Measurements from ENCODE around the gene WDR46.
A peak's percentile ranks its signal among the peaks of the same experiment; 100 is the strongest.

WDR46 gene

DNA sequence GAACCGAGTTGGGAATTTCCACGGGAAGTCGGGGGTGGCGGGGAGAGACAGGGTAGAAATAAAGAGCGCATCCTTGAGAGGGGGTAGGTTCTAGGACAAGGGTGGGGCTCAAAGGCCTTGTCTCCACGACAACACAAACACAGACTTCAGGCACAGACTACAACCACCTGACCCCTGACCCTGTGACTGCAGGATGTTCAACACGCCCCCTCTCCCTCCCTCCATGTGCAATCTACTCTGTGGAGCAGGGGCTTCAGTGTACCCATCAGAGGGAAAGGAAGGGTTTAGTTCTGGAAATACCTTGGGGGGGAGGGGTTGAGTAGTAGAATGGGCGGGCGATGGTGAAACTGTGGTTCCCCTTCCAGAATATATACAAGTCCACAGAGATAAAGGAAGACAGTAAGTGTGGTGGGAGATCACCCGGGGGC lies 25.5 kb upstream of the WDR46 start:
- no peak for DNase-seq (ENCODE audit: low read depth in 2 of 2, low spot score in 1 of 2)

DNA sequence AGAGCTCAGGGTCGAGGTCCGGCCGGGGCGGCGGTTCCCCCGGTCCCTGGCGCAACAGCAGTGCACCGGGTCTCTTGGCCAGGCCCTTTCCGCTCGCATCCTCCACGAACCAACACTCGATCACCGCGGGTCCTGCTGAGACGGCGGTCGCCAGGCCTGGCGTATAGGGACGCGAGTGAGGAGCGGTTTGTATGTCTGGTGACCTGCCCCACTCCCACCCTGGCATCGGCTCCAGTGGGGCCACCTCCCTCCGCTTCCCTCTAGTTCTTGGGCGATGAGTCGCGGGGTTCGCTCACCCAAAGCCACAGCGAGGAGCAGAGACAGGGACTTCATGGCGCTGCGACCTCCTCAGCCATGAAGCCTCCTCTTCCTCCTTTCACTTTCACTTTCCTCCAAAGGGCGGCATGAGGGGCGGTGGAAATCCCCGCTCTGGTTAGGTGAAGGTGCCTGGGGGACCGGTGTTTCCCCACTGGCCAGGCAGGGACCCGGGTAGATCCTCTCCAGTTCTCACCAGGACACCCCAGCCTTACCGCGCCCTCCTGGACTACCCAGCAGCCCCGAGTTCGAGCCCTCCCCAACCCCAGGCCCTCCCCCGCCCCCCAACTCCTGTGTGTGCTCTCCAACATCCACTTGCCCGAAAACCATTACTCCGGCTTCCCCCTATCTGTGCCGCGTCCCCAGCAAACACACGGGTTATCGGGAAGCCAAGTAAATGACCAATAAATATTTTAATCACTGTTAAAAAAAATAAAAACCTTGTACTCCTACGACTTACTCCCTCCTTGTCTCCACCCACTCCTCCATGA lies 24.9 kb upstream of the WDR46 start, which contains the start of gene TAPBP:
Gene TAPBP, minus strand, starts transcription at position 370 of the 806 bp plus-strand sequence. Its CDS starts 37 bp downstream, at position 333.
- DNase-seq (ENCODE audit: low read depth in 2 of 2, low spot score in 1 of 2): peak in 1 of 2 donors; percentile 79

DNA sequence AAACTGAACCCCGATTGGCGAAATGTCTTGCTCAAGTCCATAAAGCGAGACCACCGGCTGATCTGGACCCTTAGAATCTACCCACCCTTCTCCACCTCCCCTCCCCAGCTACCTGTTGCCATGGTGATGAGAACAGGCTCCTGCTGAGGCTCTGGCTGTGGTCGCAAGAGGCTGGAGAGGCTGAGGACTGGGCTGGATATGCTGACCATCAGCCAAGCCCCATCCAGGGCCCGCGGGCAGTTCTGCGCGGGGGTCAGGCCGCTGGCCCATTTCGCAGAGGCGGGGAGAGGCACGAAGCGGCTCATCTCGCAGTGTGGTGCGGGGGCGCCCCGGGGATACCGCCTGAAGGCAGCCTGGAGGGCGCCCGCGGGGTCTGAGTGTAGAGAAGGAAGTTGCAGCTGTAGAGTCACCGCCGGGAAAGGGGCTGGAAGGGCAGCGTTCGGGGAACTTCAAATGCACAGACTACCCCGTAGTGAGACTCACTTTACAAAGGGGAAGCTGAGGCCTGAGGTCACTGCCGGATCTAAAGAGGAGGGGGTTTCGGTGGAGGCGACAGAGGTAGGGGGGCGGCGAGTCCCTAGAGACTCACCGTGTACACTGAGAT lies 24.2 kb upstream of the WDR46 start:
- DNase-seq (ENCODE audit: low read depth in 2 of 2, low spot score in 1 of 2): no peak

DNA sequence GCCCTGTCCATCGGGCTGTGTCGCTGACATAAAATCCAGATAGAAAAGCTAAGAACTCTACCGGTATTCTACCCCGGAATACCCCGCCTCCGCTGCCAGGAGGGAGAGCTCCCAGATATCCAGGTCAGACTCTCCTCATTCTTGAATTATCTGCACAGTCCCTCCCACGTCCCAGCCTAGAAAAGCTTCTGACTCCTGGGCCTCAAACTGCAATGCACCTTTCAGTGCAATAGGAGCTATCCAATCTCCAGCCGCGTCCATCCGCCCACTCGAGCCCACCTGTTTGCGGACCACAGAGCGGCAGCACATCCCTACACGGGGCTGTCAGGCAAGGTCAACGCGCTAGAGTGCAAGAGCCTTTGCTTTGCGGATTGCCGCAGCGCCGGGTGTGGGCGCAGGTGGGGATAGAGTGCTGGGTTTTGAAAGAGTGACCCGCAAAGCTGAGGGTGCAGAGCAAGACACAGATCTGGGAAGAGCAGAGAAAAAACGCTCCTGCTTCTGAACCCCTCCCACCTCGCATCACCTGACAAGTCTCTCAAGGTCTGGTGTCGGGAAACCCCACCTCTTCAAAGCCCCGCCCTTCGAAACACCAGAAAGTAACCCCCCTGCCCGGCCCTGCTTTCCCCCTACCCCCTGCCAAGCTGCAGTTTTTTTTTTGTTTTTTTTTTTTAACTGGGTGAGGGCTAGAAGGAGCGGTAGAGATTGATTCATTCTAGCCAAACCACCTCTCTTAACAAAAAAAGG lies 23.5 kb upstream of the WDR46 start:
- peak in 1 of 2 donors; percentile 65 for DNase-seq (ENCODE audit: low read depth in 2 of 2, low spot score in 1 of 2)

DNA sequence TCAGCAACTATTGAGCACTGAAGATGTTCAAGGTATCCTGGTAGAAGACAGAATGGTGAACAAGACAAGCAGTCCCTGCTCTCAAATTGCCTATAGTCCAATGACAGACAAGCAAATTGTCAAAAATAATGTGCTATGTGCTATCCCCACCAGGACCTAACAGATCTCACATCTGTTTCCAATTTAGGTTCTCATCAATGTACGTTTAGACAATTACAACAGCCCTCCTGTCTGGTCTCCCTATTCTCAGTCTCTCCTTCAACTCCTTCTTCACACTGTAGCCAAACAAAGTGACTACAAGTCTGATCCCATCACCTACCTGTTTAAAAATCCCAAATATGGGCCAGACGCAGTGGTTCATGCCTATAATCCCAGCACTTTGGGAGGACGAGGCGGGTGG lies 17.3 kb upstream of the WDR46 start:
- no peak for DNase-seq (ENCODE audit: low read depth in 2 of 2, low spot score in 1 of 2)

DNA sequence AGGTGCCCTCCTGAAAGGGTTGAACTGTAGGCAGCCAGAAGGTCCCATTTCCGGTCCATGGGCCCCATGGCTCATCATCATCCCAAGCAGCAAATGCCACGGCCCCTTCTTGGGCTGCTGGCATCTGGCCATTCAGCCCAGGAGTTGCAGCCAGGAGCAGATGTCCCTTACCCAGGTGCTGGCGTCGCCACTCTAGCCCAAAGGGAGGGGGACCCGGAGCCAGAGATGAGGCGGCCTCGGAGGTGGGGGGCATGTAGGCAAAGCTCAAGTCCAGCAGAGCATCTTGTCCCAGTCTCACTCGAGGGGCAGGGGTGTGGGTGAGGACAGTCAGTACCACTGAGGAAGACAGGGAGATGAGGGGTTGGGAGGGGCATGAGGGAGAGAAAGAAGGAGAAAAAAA lies 16.0 kb upstream of the WDR46 start:
- no peak for DNase-seq (ENCODE audit: low read depth in 2 of 2, low spot score in 1 of 2)

DNA sequence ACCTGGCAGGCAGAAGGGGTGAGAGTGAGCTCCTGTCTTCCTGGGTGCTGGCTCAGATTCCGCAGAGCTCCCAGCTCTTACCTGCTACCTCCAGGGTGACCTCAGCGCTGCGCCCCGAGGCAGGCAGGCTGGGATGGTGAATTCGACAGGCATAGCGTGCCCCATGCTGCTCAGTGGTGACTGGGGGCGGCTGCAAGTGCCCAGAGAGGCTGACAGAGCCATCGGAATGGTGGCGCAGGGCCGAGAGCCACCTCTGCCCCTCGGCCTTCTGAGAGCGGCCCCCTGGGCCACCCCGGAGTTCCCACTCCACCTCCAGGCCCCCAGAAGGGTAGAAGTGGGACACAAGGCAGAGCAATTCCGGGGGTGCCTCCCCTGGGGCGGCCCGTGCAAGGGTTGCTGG lies 15.2 kb upstream of the WDR46 start:
- DNase-seq (ENCODE audit: low read depth in 2 of 2, low spot score in 1 of 2): no peak

DNA sequence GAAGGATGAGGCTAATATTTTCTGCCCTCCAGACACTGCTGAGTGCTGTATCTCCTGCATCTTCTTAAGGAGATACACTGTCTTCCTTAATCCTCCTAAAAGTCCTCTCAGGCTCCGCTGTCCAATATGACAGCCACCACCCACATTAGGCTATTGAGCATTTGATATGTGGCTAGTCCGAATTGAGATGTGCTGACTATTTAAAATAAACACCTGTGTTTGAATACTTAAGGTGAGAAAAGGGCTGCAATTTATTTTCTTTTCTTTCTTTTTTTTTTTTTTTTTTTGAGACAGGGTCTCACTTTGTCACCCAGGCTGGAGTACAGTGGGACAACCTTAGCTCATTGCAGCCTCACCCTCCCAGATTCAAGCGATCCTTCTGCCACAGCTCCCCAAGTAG lies 12.8 kb upstream of the WDR46 start:
- DNase-seq (ENCODE audit: low read depth in 2 of 2, low spot score in 1 of 2): no peak

DNA sequence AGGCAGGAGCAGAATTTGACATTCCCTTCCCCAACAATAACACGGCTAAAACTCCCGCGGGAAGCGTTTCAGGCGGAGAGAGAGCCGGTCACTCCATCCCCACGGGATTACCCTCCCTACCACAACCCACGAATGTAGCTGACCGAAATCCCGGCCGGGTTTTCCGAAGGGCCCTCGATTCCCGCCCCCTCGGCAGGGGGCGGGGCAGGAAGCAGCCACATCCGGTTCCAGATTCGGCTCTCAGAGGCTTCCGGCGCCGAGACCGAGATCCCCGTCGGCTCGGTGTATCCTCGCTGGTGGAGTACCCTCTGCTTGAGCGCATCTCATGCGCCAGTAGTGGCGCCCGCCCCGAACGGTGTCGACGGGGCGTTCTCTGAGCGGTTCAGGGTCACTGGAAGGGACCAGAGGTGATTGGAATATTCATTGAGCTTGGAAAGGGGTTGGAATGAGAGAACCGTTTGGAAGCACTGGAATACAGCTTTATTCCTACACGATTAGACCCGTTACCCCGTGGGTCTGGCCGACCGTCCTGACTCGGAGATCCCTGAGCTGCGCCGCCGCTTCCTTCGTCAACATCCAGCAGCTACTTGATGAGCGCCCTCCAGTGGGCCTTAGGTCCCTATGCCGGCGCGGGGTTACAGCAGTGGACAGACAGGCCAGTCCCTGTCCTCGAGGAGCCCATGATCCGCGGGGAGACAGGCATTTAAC lies 10.4 kb upstream of the WDR46 start:
- peak; percentile 89 to 92 for DNase-seq (ENCODE audit: low read depth in 2 of 2, low spot score in 1 of 2)

DNA sequence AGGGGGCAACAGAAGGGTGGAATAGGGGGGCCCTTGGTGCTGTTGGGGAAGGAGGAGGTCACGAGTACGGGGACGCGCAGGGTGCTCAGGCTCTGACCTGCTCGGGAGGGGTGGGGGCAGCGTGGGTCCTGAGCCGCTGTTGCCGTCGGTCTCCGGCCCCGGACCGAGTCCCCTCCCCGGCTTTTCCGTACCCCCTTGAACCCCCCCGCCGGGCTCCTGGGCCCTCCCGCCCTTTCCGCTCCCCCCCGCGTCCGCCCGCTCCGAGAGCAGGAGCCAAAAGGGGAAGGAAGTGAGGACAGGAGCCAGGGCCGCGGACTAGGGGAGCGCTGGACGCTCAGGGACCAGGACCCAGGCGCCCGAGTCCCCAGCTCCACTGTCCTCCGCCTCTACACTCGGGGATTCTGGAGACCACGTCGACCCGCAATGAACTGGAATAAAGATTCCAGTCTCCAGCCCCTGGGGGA lies 9.8 kb upstream of the WDR46 start, which contains the start of gene RGL2:
Gene RGL2, minus strand, starts transcription at position 170 of the 464 bp plus-strand sequence. CDS start 332 bp downstream, outside the sequence.
- DNase-seq (ENCODE audit: low read depth in 2 of 2, low spot score in 1 of 2): no peak

DNA sequence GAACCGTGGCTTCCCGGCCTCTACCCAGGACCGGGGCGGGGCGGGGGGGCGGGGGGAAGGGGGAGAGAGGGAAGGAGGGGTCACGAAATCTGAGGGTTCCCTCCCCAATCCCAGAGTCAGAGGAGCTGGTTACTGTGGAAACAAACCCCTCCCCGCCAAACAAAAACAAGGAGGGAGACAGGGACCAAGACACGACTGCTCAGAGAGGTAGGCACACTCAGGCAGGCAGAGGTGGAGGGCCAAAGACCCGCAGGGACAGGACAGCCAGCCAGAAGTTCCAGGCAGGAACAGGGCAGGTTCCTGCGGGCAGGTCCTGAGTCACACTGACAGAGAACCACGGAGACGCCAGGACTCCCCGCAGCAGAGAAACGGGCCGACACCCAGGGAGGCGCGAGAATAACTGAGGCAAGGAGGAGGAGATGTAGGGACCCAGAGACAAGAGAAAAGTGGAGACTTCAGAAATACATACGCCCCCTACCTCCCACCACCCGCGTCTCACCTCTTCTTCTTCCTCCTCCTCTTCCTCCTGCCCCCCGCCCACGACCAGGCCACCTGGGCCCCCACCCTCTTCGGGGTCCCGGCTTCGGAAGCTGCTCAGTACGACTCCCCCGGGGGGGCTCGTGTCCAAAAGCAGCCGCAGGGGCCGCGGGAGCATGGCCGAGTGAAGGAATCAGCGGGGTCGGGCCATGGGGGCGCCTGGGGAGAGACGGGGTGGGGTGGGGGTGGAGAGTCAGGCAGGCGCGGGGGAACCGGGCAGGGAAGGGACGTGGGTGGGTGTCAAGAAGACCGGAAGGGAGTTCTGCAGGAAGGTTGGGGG lies 9.1 kb upstream of the WDR46 start:
- DNase-seq (ENCODE audit: low read depth in 2 of 2, low spot score in 1 of 2): no peak

DNA sequence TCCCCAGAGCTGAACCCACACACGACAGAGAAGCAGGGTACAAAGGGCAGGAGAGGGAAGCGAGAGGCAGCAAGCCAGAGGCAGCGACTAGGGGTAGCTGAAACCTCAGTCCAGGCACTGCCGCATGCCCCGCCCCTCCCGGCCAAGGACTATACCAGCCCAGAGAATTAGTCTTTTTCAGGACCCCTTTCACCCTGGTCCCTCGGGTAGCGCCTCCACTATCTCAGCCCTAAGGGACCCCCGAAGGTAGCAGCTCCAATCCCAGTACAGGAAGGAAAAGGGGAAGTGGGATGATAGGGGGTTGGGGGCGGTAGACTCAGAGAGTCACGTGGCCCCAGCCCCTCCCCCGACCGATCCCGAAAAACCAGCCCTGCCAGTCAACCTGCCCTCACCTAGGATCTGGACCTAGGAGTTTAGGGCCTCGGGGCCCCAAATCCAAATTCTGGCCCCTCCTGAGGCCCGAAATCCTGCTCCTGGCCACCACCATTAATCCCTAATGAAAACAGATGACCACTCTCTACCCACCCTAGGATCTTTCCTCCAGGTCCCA lies 8.4 kb upstream of the WDR46 start:
- DNase-seq (ENCODE audit: low read depth in 2 of 2, low spot score in 1 of 2): no peak

DNA sequence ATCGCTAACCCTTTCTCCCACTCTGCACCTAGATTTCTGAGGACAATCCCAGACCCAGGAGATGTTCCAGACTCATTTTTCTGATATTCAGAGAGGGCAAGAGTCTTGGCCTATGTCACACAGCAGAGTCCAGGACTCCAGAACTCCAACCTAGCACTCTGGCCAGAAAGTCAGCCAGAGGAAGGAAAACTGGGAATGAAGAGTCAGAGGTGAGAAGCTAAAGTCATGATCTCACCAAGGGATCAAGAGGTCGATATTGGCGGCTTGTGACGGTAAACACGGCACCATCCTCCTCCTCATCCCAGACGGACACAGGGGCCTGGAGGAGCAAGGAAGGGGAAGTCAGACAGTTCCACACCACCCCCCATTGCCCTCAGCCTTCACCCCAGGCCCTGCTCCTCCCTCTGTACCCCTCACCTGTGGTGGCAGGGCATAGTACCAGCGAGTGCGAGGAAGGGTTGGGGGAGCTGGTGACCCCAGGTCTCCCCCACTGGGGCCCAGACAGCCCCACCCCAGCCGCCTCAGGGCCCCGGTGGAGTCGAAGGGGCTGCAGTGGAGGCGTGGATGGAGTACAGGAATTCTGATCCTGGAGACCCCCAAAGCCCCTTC lies 7.9 kb upstream of the WDR46 start:
- DNase-seq (ENCODE audit: low read depth in 2 of 2, low spot score in 1 of 2): no peak

DNA sequence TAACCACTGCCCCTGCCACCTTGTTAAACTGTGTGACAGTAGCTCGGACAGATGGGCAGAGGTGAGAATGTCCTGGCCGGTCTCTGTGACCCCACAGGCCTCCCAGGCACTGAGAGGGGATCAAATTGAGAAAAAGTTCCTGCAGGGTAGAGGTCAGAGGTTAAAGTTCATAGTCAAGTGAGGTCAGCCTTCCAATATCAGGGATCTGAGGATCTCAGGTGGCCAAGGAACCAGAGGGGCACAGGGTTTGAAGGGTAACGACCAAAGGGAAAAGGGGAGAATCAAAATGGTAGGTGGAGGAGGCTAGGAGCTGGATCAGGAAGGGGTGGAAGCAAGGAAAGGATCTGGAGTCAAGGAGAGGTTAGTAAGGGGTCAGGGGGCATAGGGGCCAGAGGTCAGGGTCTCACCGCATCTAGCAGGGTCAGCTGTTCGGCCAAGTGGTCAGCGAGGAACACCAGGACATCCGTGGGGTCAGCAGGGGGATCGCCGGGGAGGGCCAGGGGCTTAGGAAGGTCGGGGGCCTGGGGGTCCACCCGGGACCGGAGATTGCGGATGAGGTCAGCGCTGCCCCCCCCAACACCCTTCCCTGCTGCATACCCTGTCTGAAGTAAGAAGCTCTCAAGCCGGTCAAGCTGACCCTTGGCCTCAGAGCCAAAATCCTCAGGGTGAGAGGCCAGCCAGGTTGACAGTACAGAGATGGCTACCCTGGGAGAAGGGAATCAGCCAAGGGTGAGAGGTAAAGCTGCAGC lies 6.8 kb upstream of the WDR46 start:
- no peak for DNase-seq (ENCODE audit: low read depth in 2 of 2, low spot score in 1 of 2)

DNA sequence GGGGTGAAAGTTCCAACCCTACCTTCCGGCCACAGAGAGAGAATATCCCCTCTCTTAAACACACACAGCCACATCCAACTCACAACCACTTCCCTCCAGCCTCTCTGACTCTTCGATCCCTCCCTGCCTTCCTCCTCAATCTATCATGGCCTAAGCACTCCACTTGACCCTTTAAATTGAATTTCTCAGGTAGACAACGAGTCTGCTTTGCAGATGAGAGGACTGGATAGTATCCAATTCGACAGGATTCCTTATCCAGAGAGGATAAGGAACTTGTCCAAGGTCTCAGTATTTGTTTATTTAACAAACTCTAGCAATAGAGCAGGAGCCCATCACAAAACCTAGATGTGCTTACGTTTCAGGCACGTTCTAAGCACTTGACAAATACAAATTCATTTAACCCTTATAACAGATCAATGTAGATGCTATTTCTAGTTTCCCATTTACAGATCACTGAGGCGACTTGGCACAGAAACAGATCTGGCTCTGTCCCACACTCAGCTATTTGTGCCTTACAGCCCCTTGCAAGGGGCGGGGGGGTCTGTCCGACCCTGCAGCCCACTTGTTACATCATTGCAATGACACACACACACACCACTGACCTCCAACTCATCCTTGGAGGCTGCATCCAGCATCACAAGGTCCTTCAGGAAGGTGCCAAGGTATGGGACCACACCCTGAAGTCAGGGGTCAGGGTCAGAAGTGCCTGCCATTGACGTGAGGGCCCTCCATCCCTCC lies 5.2 kb upstream of the WDR46 start:
- DNase-seq (ENCODE audit: low read depth in 2 of 2, low spot score in 1 of 2): no peak

DNA sequence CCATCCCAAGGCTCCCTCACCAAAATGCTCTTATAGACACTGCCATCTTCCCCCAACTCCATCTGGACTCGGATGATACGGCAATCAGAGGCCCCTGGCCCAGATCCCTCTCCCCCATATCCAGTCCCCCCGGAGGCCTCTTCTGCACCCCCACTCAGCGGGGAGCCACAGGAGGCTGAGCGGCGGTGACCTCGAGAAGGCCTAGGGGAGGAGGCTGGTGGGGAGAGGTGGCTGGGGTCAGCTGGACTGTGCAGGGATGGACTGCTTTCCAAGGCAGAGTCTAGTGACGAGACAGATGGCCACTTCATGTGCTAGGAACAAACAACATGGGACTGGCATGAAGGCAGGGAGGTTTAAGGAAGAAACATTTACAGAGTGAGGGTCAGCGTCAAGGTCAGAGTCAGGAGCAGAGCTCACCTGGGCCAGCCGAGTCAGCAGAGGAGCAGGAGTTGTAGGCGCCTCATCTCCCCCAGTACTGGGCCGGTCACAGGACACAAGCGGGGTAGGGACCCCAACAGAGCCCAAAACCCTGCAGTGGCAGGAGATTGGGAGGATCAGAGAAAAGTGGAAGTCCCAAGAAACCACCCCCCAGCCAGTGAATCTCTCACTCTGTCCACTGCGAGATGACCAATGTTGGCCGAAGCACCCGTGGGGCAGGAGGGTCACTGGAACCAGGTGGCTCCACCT lies 4.1 kb upstream of the WDR46 start:
- no peak for DNase-seq (ENCODE audit: low read depth in 2 of 2, low spot score in 1 of 2)

DNA sequence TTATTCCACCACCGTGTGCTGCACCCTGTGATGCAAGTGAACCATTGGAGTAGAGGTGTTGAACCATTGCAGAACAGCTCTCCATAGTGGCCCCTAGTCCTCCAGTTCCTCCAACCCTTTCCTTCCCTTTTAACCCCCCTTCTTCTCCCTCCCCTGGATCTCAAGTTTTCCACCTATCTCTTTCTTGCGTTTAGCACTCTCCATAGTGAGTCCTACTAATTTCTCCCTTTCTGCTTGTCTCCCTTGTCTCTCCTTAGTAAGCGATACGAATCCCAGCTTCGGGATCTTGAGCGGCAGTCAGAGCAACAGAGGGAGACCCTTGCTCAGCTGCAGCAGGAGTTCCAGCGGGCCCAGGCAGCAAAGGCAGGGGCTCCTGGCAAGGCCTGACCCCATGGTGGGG lies 1.4 kb upstream of the WDR46 start:
- DNase-seq (ENCODE audit: low read depth in 2 of 2, low spot score in 1 of 2): no peak

Measured in stimulated activated CD8-positive, alpha-beta memory T cell treated with anti-CD3 and anti-CD28 coated beads, Interleukin-4, amount 100 ng/mL, for 1 hour (primary cell).